NCI-H1694 treated with DMSO at 0.1 percent for 48 hours (cell line): Measurements from ENCODE around the gene COX6B2.

Source experiments
- DNase-seq: peaks from one replicate; lab custom pipeline; 2025; lab: John Stamatoyannopoulos, UW

Gene COX6B2

DNA sequence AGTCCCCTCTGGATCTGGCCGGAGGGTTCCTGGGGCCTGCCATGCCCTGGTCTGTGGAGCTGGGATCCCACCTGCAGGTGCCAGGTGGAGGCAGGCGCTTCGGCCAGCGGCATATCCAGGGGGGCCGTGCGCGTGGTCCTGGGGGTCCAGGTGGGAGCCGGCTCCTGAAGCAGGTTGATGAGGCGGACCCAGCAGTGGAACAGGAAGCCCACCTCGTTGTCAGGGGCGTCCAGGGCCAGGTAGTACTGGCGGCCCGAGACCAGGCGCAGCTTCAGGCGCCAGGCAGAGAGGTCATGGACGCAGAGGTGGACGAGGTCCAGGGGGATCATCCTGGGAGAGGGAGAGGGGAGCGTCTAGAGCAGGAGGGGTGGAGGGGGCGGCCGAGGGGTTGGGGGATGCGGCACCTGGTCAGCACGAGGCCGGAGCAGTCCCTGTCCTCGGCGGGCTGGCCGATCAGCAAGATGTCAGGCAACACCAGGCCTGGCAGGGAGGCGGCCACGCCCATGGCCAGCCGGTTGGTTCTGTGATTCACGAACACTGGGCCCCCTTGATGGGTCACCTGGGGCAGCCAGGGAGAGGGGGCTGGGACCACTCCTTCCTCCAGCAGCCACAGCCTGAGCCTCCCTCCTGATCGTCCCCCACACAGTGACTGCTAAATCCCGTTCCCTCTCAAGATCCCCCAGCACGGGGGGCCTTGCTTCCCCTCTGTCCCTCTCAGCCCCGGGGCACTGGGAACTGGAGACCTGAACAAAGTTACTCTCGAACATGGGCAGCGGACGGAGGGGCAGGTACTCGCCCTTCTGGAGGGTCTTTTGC lies 7.9 kb upstream of the COX6B2 start:
- DNase-seq: no peak

DNA sequence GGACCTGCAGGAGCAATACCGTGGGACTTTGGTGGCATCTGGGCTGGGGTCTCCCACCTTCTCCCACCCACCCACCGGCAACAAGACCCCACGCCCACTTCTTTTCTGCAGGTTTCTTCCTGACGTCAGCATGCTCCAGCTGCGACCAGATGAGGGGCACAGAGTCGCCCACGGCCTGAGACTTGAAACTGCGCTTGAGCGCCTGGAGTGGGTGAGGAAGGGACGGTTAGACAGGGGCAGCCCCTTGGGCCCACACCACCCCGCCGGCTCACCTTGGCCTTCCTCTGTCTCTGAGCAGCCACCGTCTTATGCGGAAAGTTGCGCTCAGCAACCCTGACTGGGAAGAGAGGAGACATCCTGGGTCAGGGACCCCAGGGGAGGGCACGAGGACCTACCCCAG lies 6.4 kb upstream of the COX6B2 start:
- DNase-seq: no peak

GRCh38 chr19:55358943-55359908 lies 4.7 kb upstream of the COX6B2 start:
- peak; percentile 73 for DNase-seq

- no peak for DNase-seq
Measured at GRCh38 chr19:55358493-55358892, 4.0 kb upstream of the COX6B2 start.

GRCh38 chr19:55355213-55355821 lies 798 bp upstream of the COX6B2 start:
- DNase-seq: no peak

GRCh38 chr19:55353803-55354697 lies 469 bp downstream of the COX6B2 start:
- no peak for DNase-seq

DNA sequence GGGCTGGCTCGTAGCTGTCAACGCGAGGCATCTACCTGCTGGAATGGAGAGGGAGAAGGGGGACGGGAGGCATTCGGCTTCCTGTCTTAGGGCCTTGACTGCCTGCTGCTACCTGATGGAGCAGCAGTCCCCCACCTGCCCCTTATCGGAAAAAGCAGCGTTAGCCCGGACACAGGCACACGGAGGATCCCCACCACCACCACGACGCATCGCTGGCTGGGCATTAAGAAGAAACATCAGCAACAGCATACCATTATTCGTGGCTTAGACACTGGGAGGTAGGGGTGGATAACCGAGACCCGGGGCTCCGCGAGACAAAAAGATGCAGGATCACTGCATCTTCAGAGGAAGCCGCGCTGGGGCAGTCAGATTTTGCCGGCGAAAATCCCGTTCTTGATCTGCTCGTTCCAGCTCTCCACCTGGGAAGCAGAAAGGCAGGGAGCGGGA lies 1.1 kb downstream of the COX6B2 start:
- no peak for DNase-seq

- no peak for DNase-seq
Measured at GRCh38 chr19:55352549-55353145, 1.9 kb downstream of the COX6B2 start.

- no peak for DNase-seq
Measured at GRCh38 chr19:55352040-55352439, 2.5 kb downstream of the COX6B2 start.

DNA sequence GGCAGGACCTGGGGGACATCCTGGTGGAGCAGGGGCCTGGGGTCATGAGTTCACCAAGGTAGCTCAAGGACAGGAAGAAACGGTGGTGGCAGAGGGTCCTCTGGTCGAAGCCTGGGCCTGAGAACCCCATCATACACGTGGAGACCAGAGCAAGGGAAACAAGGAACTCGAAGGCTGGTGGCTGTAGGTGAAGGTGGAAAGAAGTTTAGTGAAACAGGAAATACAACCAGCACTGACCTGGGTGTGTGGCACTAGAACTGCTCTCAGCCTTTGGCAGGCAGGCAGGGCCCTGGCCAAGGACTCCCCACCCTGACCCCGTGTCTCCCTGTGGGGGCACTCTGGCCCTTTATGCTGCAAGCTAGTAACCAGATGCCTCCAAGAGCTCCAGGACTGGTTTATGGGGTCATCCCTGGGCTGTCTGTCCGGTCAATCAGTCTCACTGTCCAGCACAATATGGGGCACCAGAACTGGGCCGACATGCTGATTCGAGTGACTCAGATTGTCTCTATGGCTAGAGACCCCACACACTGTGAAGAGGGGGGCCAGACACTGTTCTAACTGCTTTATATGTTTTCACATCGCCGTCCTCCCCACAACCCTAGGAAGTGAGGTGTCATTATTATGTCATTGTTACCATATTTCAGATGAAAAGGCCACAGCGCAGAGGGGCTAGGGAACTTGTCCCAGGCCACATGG lies 3.8 kb downstream of the COX6B2 start:
- no peak for DNase-seq

GRCh38 chr19:55348317-55349034 lies 6.0 kb downstream of the COX6B2 start:
- no peak for DNase-seq

- DNase-seq: no peak
Measured at GRCh38 chr19:55347442-55348009, 7.0 kb downstream of the COX6B2 start.

DNA sequence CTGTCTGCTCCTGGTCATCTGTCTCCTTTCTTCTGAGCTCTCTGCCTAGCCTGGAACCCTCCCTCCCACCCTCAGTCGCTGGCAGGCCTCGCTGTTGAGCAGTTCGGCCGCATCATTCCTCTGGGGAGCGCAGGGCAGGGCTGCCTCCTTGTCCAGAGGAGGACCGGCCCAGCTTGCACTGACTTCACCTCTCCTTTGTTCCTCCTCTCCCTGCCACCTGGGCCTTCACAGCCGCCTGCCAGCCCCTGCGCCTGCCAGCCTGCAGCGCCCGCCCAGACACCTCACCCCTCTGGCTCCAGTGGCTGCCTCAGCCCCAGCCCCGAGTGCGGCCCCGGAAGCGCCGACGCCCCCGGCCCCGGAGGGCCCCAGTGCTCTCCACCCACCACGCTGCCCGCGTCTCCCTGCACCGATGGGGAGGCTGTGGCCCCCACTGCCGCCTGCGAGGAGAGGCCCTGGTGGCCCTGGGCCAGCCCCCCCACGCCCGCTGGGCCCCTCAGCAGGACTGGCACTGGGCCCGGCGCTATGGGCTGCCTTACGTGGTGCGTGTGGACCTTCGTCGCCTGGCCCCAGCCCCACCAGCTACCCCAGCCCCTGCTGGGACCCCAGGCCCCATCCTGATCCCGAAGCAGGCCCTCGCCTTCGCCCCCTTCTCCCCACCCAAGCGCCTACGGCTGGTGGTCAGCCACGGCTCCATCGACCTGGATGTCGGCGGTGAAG lies 7.6 kb downstream of the COX6B2 start:
- no peak for DNase-seq

DNA sequence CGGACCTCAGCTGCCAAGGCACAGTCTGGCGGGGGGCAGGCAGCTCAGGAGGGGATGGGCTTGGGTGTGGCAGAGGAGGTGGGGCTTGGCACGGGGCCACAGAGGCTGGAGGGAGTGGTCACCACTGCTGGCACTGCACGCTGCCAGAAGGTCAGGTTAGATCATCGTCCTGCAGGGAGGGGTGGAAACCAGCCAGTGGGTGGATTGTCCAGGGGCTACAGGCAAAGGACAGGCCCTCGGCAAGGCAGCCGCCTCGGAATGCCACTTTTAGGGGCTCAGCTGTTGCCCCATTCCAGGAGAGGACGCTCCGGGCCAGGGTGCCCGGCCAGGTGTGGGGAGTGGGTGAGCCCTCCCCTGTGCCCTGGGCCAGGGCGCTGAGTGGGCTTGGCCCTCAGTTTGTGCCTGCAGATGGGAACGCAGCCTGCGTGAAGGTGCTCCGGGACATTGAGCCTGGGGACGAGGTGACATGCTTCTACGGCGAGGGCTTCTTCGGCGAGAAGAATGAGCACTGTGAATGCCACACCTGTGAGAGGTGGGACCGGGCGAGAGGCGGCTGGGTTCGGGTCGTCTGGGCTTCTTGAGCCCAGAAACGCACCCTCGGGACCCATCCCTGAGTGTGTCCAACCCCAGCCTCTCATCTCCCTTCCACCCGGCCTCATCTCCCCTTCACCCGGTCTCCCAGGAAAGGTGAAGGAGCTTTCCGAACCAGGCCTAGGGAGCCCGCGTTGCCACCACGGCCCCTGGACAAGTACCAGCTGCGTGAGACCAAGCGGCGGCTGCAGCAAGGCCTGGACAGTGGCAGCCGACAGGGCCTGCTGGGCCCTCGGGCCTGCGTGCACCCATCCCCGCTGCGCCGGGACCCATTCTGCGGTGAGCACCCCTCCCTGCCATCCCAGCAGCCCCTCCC lies 8.4 kb downstream of the COX6B2 start:
- no peak for DNase-seq

DNA sequence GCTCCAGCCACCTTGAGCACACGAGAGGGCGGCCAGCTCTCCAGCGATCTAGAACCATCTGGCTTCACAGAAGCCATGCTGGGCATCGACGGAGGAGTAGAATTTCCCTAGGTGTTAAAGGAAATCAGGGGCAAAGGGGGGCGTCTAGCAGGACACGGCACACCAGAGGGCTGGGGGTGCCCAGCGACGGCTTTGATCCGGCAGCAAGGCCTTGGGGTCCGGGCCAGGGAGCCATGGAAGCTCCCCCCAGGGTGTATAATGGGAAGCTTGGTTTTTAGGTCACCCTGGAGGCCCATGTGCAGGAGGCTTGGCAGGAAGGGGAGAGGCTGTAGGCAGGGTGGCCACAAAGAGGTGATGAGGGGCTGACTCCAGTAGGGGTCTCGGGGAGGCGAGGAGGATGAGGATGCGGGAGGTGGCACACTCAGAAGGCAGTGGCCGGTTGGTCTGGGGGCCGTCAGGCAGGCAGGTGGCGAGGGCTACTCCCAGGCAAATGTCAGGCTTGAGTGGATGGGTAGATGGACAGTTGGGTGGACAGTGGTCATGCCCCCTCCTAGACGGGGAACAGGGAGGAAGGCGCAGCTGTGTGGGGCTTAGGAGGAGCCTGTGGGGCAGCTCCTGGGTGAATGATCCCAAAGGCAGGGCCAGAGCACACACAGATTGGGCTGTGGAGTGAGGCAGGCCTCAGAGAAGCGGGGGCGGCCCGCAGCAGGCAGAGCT lies 9.3 kb downstream of the COX6B2 start:
- DNase-seq: no peak

DNA sequence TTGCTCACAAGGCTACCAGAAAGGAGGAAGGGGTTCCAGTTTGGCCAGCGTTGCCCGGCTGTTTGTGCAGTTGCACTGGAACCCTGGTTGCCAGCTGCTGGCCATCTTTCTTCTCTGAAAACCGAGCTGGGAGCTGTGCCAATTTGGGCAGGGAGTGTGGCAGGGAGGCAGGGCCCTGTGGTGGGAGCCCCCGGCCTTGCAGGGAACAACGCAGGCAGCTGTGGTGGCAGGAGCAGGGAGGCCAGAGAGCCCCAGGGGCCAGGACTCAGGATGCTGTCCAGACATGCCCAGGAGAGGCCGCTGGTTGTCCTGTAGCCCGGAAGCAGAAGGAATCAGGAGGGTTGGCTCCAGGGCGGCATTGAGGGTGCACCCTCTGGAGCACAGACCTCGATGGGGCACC lies 10.1 kb downstream of the COX6B2 start:
- DNase-seq: peak; percentile 17
